HG02852 (cell line): ENCODE data around the gene ROBO2.

ENCODE experiments used
- ATAC-seq: cut with Tn5 transposase; IDR thresholded peaks from one replicate; pipeline ENCODE4 v1.9.1; 2021; ENCODE audit warnings: mild to moderate bottlenecking, moderate library complexity; ENCODE audit not compliant: unreplicated experiment

Gene ROBO2

DNA sequence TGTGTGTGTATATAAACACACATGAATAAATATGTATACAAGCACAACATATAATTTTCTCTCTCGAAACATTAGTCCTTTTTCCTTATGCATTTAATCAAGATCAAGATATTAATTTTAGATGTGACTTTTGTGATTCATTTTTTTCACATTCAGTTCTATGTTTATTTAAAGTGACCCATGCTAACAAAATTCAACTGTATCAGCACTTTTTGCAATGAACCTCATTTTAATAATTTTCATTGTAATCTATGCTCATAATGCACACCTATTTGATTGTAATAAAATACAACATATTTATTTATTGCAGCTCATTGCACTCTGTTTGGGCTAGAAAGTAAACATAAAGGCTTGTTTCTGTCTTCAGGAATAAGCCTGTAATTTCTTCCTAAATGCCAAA is 586.3 kb downstream of the ROBO2 start:
- ATAC-seq, result no peak

DNA sequence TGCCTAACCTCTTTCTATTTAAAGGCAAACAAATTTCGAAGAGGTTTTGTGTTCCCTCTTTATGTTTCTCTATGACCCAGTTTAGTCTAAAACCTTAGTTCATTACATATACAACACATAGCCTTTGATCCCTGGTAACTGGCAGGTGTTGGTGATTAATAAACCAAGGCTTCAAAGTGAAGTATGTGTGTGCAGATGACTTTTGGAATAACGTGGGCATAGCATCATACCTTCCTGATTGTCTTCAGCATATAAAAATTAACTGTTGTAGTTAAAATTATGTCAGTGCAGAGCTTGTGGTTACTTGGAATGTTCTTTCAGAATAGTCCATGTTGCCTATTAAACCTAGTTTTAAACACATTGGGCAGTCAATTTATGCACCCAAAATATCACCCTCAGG is 608.3 kb downstream of the ROBO2 start:
- ATAC-seq, result no peak

DNA sequence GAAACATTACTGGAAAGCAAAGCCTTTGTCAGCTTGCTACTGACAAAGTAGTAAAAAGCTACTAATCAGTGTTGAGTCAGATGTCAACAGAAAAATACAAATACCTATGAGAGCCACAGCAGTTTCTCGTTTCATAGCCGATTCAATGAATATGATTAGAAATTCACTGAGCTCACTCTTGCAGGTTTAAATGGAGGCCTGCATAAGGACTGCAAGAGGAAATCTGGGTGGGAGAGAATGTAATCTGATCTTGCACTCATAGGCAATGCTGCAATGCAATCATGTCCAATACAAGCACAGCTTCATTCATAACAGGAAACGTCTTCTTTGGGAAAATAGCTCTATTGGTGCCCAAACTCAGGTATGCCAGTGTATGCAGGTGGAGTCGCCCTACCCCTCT is 608.8 kb downstream of the ROBO2 start:
- no peak for ATAC-seq

DNA sequence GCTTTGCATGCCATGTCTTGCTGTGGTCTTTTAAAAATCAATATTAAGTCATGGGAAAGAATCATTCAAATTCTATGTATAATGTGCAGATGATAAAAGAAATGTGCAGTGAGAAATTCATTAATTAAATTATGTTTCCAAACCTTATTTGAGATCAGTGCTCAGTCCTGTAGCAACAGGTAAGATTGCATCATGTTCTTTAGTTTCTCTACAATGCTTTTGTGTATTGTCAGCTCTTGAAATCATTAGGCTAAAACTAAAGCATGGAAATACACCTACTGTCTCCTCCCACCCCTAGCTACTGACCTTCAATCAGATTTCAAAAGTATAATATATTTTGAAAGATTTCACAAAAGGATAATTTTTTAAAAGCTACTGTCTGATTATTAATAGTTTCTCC is 612.7 kb downstream of the ROBO2 start:
- ATAC-seq, result no peak

DNA sequence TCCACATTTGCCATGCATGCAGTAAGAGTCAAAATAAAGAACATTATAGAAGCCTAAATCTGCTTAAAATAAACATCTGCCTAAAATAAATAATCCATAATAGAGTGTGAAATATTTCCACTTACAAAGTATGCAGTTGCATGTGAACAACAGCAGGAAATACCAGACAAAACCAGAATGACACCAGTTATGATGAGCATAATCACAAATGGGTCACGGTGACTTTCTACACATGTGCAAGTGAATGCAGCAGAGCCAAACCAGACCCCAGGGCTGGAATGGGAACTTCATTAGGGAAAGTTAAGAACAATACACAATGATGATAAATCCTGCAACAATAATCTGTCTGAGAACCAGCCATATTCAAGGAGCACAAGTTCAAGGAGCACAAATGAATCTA is 615.5 kb downstream of the ROBO2 start:
- ATAC-seq, result no peak

DNA sequence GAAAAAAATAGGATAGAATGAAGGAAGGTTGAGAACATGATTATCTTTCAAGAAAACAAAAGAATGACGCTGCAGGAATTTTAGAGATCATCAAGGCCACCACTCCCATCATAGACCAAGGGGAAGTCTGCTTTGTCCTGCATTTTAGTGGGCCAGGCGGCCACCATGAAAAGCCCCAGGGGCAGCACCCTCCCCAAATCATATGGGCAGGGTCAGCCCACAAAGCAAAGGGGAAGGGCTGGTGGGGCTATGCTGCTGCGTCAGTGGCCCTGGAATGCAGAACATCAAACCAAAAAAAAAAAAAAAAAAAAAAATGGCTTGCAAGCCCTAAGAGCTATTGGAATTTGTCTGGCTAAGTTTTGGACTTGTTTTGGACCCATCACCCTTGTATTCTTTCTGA is 620.8 kb downstream of the ROBO2 start:
- ATAC-seq, result no peak

DNA sequence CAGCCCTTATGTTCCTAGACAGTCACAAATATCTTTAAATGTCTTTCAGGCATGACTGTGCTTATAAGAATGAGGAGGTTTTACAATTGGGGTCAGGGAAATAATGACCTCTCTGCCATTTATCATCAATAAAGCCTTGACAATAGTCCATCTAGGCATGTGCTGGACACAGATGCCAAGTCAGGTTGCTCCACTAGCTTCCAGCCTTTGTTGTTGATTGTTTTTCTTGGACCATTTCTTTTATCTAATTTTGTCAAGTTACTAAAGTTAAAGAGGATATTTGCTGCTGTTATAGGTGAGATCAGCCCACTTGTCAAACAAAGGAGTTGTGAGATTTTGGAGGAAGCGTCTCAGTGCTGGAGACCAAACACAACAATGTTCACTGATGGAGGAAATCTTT is 628.0 kb downstream of the ROBO2 start:
- ATAC-seq, result no peak

DNA sequence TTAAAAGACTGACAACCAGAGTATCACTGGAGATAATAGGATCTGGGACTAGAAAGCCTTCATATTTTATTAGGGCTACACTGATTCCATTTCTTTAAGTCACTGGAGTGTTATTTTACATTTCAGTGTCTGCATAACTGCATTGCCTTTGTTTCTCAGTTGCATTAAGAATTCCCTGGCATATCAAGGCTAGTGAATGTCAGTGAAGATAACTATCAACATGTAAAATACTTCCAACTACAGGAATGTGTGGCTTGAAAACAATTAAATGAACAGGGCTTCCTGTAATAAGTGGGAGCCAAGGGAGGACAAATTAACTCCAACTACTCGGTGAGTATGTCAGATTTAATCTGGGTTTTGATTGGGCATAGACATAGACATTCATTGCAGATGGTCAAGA is 628.5 kb downstream of the ROBO2 start:
- ATAC-seq, result no peak

DNA sequence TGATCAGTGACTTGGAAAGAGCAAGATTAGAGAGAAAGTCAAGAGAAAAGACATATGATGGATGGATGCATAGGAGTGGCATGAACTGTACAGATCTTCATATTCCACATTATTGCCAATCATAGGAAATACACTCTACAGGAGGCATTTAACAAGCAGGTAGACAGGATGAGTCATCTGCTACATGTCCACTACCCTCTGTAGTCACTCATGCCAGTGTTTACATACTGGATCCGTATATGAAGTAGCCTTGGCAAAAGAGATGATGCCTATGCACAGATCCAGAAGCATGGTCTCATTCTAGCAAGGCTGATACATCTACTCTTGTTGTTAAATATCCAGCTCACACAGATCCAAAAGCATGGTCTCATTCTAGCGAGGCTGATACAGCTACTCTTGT is 632.1 kb downstream of the ROBO2 start:
- no peak for ATAC-seq

DNA sequence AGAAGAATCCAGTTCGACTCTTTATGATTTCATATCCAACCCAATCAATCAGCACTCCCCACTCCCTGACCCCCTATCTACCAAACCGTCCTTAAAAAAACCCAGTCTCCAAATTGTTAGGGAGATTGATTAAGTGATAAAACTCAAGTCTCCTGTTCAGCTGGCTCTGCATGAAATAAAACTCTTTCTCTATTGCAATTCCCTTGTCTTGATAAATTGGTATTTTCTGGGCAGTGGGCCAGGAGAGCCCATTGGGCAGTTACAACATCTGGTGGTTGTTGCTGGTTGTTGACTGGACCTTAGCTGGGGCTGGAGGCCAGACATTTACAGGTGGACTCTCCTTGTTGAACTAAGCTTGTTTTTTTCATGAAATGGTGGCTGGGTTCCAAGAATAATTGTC is 642.3 kb downstream of the ROBO2 start:
- ATAC-seq, result no peak

DNA sequence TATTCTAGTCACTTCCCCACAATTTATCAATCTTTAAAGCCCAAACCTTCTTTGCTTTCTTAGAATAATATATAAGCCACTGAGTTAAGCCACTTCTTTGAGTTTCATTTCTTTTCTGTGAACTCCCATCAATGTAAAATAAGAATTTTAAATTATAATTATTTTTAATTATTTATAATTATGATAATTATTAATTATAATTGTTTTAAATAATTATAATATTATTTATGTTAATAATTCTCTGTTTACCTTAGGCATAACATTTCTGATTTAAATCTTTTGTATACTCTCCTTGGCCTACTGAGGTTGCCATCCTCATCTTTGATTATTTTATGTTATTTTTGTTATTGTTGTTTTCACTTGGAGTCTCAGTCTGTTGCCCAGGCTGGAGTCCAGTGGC is 644.2 kb downstream of the ROBO2 start:
- no peak for ATAC-seq

DNA sequence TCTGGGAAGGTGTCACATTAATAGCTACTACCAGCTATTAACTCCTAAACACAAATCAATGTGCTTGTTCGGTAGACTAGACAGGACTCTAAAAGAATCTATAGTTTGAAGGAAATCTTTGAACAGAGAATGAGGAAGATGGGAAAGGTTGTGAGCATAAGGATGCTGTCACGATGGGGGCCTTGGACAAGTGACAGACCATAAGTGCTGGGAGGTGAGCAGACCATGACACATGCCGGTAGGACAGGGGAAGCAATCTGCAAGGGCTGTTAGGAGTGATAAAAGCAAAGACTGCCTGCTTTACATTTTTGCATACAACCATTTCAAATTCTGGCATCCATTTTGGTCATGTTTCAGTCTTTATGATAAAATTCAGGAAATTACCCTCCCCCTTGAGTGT is 645.8 kb downstream of the ROBO2 start:
- ATAC-seq, result no peak

DNA sequence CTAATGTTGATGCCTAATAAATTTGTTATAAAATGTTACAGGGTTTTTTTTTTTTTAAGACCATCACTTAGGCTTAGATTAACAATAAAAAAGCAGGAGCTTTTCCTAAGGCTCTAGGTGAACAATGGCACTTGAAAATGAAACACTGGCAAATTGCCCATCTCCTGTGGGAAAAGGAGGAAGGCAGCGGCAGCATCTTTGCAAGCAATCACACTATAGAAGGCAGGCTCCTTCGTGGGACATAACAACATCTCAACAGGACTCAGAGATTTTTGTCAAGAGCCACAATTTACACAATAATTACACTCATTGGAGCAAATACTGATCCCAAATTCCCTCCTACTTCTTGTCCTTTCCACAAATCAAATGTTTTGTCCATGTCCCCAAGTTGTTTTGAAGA is 646.7 kb downstream of the ROBO2 start:
- no peak for ATAC-seq

DNA sequence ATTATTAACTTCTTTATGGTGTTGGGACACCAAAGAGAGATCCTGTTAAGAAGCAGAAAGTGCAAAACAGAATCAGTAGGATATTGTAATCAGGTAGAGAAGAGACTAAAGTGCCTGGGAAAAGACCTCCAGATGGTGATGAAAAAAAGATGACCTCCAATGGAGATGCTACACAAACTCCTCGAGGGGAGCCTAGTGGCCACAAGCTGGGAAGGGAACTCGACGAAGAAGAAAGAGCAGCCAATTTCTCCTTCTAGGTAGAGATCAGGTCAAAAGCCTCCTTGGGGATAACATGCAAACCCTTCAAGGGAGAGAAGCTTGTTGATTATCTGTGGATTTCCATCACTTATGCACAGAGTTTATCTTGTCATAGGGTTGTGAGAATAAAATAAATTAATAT is 647.6 kb downstream of the ROBO2 start:
- no peak for ATAC-seq

DNA sequence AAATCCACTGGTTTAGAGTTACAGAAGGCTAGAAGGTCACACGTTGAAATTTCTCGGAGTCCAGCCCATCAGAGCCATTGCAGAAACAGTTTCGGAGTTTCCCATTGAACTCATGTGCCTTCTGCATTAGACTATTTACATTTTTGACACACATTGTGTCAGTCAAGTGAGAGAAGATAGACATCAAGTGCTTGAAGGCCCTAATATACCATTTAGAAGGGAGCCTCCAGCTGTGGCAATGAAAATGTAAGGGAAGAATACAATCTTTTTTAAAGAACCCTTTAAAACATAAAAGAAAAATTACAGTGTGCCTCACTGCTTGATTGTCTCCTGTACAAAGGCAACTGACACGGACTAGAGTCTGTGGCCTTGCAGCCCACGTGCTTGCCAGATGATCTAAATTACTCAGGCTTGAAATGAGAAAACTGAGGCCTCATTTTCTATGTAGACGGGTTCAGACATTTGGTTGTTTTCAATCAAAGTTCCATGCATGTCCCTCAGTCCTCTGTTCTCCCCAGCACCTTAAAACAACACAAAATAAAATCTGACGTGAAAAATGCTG is 650.5 kb downstream of the ROBO2 start:
- no peak for ATAC-seq

DNA sequence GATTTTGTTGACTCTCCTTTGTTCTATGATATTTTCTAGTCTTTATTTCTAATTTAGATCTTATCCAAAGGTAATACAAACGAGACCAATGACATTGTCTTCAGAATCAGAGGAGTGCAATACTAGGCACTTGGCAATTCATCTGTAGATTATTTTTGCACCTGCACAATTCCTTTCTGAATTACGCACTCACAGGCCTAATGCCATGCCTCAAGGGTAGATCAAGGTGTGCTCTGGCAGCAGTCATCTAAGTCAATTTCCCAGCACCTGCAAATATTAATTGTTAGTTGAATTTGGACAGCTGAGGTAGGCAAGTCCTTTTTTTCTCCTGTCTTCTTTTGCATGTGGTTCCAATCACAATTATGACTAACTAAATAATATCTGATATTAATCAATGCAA is 653.2 kb downstream of the ROBO2 start:
- ATAC-seq, result no peak

DNA sequence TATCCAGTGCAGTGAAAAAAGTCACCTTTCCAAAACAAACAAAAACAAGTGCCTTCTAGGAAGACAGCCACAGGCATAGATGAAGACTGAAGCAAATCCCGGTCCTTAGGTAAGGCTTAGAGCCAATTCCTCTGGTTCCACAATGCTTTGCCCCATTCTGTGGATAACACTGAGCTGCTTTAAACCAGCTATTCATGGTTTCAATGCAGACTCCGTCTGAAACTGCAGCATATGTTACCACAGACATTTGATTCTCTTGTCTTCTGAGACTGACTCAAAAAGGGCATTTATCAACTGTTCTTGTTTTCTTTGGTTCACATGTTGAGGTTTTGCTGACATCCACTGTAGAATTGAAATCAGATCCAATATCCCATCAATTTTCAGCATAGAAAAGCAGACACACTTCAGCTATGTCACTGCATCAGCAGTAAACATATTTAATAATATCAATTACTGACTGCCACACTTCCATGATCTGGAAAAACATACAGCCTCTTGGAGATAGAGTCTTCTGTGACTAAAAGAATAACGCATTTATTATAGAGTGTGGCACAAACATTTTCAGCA is 659.3 kb downstream of the ROBO2 start:
- ATAC-seq, result no peak
